CD4-positive, alpha-beta T cell treated with Interleukin-4 for 1 hour (primary cell): ENCODE measurements around the gene OGDH.

Experiments
- DNase-seq, 2 donors: peaks; one replicate each; pipeline ENCODE4 v3.0.0-alpha.2; 2020 to 2022

OGDH gene

DNA sequence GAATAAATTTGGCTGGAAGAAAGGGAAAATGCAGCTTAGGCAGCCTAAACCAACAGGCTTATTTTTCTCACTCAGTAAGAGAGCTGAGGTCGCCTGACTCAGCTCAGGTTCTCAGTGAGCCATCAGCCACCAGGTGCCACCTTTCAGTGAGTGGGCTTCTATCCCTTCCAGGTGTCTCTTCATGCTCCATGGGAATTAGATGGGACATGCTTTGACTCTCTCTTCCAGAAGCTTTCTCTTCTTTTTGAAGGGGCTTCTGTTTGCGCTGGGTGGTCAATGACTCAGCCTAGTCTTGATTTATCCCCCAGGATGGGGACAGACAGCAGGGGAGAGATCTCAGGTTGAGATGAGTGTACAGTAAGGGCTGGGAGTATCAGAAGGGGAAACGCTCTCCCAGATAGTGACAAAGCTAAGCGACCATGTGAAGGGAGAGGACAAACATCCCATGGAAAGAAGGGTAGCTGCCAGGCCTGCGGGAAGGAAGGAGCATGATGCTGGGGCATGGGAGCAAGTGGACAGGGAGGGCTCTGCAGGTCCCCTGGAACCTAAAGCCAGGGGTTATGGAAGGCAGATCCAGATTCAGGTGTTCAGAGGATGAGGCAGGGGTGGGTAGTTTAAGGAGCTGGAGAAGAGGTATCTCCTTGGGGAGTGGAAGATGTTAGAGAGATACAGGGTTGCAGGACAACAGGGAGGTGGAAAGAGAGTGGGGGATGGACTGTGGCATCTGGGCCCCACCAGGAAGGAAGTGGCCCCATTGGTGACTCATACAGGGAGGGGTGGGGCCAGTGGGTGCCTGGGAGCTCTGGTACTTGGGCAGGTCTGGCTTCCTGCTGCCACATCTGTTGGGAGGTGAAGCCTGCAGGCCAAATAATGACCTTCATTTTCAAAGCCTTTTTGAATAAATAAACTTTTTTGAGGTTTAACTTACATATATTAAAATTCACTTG lies 32.5 kb downstream of the OGDH start:
- peak; percentile 88 to 89 for DNase-seq

DNA sequence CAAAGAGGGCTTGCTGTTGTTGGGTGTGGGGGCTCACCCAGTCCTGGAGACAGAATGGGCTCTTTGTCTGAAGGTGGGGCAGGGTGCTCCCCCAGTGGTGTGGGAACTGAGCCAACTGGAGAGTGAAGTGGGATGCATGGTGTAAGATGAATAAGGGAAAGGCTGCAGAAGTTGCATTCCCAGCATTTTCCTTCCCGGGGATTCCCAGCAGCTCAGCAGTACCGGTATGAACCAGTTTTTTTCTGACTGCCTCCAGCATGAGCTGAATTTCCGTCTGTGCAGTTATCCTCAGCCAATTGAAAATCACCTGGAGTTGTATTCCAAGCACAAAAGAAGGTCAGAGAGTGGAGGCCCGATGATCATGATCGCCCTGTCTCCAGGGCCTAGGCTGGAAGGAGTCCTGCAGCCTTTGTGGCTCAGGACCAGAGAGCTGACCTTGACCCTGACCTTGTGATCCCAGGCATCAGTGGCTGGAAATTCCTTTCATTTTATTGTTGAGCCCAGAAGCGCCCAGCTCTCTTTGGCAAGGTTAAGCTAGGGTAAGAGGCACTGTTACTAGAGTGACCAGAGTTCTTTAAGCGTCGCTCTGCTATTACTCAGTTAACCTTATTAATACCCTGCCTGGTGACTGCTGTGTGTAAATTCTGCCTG lies 33.4 kb downstream of the OGDH start:
- no peak for DNase-seq

DNA sequence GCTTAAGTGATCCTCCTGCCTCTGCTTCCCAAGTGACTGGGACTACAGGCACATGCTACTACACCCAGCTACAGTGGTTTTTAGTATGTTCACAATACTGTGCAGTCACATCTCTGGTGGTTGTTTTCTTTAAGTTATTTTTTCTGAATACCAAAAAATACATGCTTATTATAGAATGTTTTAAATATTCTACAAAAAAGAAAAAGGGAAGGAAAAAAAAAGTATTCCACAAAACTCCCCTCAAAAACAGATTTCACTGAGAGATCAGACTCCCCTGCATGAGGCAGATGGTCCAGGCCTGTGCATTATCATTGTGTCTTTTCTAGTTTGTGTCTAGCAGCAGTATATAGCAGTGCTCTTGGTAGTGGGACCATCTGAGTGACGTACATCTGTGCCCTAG lies 36.8 kb downstream of the OGDH start:
- DNase-seq = no peak

DNA sequence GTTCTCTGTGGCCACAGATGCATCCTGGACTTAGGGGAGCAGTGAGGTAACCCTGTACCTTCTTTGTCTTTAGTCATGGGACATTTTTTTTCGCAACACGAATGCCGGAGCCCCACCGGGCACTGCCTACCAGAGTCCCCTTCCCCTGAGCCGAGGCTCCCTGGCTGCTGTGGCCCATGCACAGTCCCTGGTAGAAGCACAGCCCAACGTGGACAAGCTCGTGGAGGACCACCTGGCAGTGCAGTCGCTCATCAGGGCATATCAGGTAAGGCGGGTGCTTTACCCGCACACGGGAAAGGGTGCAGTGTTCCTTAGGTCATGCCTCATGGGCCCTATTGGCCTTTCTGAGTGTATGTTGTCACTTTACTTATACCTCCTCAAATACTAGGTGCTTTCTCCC lies 38.8 kb downstream of the OGDH start:
- DNase-seq = no peak

DNA sequence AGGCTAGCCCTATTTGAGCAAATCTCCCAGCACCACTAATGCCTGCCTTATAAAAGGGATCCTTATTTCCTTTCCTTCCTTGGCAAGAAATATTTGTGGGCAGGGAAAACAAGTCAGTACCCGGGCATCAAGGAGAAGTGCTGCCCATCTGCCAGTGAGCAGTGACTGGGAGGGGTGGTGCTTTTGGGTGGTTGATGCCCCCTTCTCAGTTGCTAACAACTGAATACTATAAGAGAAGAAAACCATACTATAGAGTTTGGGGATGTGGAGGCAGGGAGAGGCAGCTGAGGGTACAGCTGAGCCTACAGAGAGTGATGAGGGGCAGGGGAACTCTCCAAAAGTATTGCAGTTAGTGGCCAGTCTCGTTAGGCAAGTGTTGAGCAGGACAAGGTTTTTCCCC lies 39.3 kb downstream of the OGDH start:
- no peak for DNase-seq

DNA sequence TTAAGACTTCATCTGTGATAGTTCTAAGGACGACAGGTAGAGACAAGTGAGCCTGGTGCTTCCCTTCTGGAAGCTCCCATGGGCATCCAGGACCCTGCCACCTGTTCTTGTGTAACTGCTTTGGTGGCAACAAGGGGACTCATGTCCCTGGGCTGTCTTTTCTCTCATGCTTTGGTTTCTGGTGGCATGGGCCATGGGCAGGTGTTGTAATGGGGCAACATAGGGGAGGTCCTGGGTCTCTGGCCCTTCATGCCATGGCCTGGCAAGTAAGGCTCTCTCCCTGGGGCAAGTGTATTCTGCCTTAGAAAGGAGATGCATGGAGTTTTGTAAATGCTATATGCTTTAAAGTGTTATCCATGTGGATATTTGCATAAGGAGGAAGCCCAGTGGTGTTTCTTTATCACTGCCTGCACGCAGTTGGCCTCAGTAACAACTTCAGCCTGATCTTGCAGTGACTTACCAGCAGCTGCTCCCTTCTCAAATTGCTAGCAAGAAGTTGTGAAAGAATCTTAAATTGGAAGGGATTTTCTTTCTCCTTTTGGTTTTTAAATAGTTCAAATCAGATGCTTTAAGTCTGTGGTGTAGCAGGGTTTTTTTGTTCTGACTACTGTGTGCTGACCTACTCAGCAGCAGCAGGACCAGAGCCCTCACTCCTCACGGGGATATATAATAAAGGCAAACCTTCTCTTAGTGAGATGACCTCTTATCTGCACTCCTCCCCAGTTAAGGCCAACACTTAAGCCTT lies 39.9 kb downstream of the OGDH start:
- no peak for DNase-seq

DNA sequence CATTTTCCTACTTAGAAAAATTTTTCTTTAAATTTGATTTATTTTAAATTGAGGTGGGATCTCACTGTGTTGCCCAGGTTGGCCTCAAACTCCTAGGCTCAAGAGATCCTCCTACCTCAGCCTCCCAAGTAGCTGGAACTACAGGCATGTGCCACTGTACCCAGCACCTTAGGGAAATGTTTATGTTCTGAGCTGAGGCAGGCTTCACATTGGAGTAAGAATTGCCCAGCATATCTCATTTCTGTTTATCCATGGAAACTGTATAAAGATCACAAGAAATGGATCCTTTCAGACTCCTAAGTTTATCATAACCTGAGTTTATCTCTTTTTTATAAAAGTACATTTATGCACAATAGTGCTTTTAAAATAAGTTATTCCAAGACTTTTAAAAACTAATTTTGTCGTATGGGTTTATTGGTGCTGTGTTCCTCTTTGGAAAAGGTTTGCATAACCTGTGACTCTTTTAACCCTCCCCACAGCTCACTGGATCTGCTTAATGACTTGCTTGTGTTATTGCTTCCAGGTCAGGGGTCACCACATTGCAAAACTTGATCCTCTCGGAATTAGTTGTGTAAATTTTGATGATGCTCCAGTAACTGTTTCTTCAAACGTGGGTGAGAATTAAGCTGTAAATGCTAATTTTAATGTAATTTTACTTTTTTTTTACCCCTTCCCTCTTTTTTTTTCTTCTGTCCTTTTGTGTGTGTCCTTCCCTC lies 40.7 kb downstream of the OGDH start:
- DNase-seq = no peak

DNA sequence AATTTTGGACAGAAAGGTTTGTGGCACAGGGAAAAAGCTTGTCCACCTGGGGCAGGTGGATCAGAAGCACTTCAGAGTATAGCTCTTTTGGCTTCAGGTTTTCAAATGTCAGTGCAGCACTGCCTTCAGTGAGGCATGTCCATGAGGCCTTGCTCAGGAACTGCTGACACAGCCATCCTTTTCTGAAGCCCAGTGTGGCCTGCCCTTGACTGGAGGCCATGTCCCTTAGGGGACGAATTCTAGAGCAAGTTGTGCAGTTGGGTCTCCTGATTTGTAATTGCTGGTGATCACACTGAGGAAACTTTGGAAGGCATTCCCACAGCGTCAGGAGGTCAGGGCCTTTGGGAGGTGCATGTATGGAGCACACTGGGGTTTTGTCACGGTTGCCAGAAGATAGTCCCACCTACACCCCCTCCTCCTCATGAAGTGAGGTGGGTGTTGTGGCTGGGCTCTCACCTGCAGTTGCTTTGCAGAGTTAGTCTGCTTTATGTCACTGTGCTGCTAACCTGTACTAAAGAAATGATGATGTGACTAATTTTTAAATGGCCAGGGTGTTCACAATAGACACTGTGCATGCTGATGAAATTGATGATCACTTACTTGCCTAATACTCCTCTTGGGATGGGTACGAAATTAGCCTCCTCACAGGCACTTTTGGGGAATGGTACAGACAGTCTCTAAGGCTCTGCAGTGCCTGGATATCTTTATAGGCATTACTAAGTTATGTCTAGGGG lies 41.7 kb downstream of the OGDH start:
- DNase-seq = no peak

DNA sequence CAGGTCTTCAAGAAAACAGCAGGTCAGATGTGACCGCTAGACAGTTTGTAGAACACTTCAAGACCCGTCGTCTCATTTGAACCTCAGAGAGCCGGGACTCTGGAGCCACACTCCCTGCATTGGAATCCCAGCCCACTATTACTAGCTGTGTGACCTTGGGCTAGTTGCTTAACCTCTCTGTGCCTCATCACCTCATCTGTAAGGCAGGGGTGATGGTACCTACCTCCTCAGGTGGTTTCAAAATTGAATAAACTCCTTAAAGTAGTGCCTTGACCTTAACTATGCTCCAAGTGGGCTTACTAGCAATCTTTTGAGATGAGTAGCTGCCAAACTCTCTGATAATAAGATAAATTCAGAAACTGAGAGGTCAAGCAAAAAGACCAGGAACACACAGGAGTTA lies 43.8 kb downstream of the OGDH start:
- no peak for DNase-seq

DNA sequence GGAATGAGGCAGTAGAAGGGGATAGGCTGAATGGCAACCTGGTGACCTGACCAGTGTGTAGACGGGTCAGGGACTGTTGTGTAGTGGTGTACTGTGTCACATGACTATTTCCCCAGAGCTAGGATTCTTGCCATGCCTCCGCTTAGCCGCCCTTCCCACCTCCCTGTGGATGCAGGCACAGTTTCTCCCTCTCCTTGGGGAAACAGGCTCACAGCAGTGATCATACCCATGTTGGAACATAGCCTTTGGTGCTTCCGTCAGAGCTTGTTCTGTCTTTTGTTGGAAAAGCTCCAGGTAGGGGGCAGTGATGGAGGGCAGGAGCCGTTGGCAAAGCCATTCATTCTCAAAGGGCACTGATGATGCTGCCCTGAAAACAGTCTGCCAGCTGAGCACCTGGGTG lies 44.3 kb downstream of the OGDH start:
- no peak for DNase-seq

DNA sequence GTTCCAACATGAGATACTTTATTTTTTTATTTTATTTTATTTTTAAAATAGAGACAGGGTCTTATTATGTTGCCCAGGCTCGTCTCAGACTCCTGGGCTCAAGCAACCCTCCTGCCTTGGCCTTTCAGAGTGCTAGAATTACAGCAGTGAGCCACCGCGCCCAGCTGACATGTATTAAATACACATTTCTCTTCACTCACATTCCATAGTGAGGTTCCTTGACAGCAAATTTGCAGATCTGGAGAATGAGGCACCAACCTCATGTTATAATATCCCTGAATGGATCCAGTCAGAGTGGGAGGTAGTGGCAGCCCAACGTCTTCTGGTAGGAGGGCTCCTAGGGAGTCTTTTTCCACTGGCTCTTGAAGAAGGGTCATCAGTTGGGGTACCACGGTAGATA lies 46.1 kb downstream of the OGDH start:
- DNase-seq = no peak

DNA sequence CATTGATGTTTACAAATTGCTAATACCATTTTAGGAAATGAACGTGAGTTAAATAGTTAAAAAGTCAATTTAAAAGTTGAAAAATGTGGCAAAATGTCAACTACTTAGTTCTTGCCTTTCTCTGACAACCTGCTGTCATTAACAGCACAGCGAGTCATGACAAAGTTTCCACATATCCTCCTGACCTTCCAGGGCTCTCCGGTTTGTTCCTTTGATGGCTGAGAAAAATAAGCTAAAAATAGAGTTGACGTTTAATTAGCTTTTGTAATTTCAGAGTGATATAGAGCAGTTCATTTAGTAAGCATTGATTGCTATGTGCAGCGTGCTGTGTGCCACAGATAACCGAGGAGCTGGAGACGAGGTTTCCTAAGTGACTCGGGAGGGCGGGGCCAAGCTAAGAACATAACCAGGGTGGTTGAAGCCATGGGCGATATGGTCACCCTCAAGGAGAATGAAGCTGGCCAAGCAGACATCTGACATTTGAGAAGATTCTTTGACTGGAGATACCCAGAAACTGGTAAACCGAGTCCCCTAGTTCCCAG lies 47.9 kb downstream of the OGDH start:
- no peak for DNase-seq

DNA sequence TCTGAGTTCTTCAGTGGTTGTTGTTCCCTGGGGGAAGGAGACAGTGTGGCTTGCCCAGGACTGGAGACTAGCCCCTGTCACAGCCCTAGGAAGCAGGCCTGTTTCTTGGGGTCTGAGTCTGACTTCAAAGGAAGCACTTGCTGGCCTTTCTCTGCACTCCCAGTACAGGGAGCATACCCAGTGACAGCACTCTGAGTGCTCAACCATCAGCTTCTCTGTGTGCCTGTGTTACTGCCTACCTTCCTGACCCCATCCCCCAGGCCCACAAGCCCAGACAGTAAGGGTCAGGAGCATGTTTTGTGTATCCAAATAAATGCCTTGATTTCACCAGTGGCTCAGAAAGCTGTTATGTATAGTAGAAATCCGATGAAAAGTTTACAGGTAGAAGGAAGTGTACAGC lies 48.9 kb downstream of the OGDH start:
- DNase-seq = no peak

DNA sequence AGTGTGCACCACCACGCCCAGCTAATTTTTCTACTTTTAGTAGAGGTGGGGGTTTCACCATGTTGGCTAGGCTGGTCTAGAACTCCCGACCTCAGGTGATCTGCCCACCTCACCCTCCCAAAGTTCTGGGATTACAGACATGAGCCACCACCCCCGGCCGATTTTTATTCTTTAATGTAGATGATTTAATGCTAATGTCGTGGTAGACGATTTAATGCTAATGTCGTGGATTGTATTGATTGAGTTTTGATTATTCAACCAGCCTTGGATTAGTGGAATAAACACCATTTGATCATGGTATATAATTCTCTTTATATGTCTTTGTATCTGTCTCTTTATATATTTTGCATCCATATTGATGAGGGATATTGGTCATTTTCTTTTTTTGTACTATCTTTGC lies 52.6 kb downstream of the OGDH start:
- DNase-seq = no peak

DNA sequence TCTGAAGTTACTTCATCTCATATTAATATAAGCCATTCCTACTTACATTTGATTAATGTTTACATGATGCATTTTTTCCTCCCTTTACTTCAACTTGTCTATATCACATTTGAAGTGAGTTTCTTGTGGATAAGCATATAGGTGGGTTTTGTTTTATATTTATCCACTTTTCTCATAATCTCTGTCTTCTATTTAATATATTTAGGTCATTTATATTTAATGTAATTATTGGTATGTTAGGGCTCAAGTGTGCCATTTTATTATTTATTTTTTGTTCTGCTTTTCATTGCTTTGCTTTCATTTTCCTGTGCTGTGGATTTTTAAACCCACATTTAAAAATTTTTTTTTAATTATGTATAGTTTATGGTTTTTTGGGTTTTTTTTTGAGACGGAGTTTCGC lies 54.8 kb downstream of the OGDH start:
- DNase-seq = no peak

DNA sequence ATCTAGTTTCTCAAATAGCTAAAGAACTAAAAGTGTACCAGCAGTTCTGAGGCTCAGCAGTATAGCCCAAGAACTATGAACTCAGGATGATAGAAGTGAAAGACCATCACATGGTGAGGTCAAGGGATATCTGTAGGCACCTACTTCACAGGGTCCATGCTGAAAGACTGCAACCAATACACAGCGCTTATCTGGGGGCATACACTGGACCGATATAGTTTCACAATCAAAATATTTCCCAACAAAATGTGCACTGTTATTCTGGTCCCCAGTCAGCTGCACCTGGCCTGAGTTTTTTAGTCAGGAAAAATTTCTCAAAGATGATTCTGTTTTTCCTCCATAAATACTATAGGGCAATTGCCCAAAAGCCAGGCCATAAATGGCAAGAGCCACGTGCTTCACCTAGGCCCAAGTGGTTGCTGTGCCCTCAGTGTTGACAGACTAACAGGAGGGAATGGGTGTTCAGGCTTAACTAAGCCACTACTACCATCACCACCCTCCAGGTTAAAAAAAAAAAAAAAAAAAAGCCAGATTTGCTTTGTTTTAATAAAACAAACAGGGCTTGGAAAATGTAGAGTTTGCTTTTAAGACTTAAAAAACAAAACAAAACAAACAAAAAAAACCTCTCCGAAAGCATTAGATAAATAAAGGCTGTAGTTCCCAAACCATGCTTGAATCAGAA lies 58.5 kb downstream of the OGDH start:
- DNase-seq = no peak

DNA sequence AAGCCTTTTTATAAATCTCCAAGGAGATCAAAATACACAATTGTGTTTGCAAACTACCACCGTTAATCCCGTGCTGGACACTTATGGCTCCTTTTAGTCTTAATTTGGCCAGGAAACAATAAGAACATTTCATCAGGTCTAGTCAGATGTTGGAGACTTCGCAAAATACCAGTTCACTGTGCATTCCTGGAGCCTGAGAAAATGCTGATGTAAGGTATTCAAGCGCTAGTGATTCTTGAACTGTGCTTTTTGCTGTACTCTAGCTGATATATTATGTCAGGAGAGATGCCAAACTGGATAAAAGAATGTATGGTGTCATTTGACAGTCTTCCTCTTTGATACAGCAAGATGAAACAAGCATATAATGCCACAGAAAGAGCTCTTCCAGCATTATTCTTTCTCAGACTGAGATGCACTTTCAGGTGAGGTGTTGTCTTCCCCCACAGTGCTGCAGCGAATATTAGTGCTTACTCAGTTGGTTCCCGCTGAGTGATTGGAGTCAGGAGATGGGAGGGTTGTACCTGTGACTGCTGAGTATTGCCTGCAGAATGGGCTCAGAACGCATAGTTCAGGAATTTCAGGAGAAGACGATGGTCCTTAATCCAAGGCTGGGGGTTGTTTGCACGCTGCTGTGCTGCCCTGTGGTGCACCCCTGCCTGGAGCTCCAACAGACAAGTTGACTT lies 59.2 kb downstream of the OGDH start:
- DNase-seq = no peak

DNA sequence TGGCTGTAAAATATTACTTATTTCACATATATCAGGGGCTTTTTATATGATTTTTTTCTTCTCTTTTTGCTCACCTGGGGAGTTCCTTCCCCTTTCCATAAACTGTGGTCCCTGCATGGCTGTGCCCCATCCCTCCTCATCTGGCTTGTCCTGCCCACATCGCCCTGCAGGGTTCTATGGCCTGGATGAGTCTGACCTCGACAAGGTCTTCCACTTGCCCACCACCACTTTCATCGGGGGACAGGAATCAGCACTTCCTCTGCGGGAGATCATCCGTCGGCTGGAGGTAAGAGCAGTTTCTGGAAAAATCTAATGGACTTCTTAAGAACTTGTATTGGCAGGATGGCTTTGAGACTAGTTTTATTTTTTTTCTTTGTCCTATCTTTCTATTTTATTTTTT lies 60.1 kb downstream of the OGDH start:
- no peak for DNase-seq

DNA sequence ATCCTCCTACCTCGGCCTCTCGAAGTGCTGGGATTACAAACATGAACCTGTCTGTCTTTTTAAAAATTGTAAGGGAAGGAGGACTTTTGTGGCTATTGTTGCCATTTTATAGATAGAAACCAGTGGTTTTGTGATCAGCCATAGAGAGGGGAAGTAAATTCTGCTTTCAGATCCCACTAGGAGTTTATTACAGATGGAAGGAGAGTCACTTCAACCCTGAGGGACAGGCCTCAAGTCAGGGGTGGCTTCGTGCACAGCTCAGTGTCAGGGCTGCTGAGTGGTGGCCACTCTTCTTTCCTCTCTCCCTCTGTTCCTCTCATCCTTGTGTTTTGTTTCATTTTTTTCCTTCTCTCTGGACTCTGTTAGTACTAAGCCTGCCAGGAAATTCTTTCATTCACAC lies 60.8 kb downstream of the OGDH start:
- no peak for DNase-seq

DNA sequence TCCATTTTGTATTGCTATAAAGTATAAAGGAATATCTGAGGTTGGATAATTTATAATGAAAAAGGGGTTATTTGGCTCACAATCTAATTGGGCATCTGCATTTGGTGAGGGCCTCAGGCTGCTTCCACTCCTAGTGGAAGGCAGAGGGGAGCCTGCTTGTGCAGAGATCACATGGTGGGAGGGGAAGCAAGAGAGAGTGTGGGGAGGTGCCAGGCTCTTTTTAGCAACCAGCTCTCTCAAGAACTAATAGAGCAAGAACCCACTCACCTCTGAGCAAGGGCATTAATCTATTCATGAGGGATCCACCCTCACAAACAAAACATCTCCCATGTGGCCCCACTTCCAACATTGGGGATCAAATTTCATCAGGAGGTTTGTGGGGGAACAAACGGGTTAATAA lies 64.6 kb downstream of the OGDH start:
- DNase-seq = no peak

DNA sequence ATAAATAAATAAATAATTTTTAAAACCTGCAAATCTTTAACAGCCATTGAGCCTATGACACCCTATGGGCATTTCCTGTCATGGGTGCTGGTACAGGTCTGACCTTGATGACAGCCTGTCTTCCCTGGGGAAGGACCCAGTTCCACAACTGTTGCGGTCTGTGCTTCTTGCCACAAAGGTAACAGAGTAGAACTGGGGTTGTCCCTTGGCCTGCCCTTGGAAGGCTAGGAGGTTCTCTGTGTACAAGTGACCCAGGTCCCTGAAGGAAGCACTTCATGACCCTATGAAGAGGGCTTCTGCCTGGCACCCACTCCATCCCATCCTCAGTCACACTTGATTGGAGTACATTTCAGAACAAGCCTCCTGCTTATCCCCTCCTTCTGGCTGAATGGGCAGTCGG lies 66.9 kb downstream of the OGDH start:
- no peak for DNase-seq
